Endothelial cell of umbilical vein (primary cell): ENCODE measurements around the gene NEU3. TPM values are rescaled to one million over a fixed set of nuclear protein-coding genes. Genes with fewer than 3 reads are reported as not detected.

Source experiments
- BruUV-seq: library from RNA; stranded (reverse); fragments of 400-500 nt; replicated peaks from 2 replicates; lab custom pipeline; 2021; lab: Mats Ljungman, UMichigan
- CTCF ChIA-PET: fragments of 300-600, 350-600 bp; sonication (Branson Sonifier 250); formaldehyde crosslinking; loops from one replicate; lab custom pipeline; 2021; ENCODE audit warnings: antibody characterized with exemption, inconsistent platforms; lab: Charles Lee
- POLR2A ChIA-PET: fragments of 300-600, 350-600 bp; sonication (Branson Sonifier 250); formaldehyde crosslinking; loops from one replicate; lab custom pipeline; 2021; ENCODE audit warnings: antibody characterized with exemption, inconsistent platforms; lab: Charles Lee
- DNase-seq: peaks from one replicate; pipeline ENCODE4 v3.0.0-alpha.2; 2011; ENCODE audit warnings: low read depth, low spot score
- FAIRE-seq: peaks from 2 replicates; lab custom pipeline; 2011; peaks lifted over from hg19 to GRCh38; lab: Jason Lieb, UNC
- H2AFZ ChIP-seq: 2 replicates; pipeline ENCODE4 v1.6.0; 2012; ENCODE audit warnings: low read depth, low read length, control low read depth, inconsistent platforms
- H3K27ac ChIP-seq: 2 replicates; pipeline ENCODE4 v1.5.1; 2011; ENCODE audit warnings: low read depth, mild to moderate bottlenecking, control low read depth, low read length, moderate library complexity; ENCODE audit not compliant: insufficient read depth
- H3K27me3 ChIP-seq, 2 experiments: 2 replicates each; pipeline versions ENCODE4 v1.6.0 to v1.6.1; 2011; ENCODE audit warnings: low read length in 2 of 2, mixed read lengths in 1 of 2; ENCODE audit not compliant: control insufficient read depth in 2 of 2, insufficient read depth in 2 of 2
- H3K36me3 ChIP-seq, 2 experiments: 2 replicates in 1 of 2; 3 replicates in 1 of 2; pipeline ENCODE4 v1.5.1; 2011; ENCODE audit warnings: low read length in 2 of 2, mild to moderate bottlenecking in 1 of 2, moderate library complexity in 1 of 2; ENCODE audit not compliant: control insufficient read depth in 2 of 2, insufficient read depth in 2 of 2; ENCODE audit errors: extremely low read depth in 1 of 2
- H3K4me1 ChIP-seq: 3 replicates; pipeline ENCODE4 v1.5.1; 2011; ENCODE audit warnings: mild to moderate bottlenecking, low read length; ENCODE audit not compliant: control insufficient read depth, insufficient read depth; ENCODE audit errors: extremely low read depth
- H3K4me2 ChIP-seq: 2 replicates; pipeline ENCODE4 v1.6.1; 2011; ENCODE audit warnings: low read length, control low read depth, mixed read lengths; ENCODE audit not compliant: insufficient read depth
- H3K4me3 ChIP-seq, 3 experiments: fragments of 200-600 bp in 1 of 3; sonication (generic), shearing (Covaris generic) in 1 of 3; replicated peaks in 1 of 3; 2 replicates each; pipeline ENCODE4 v1.5.1; 2011 to 2016; ENCODE audit warnings: control low read depth in 3 of 3, low read length in 3 of 3, mild to moderate bottlenecking in 2 of 3, inconsistent platforms in 1 of 3, low read depth in 1 of 3, moderate library complexity in 1 of 3; ENCODE audit not compliant: insufficient read depth in 1 of 3
- H3K79me2 ChIP-seq: 2 replicates; pipeline ENCODE4 v1.6.0; 2012; ENCODE audit warnings: low read length, inconsistent platforms; ENCODE audit not compliant: control insufficient read depth, insufficient read depth
- H3K9ac ChIP-seq: replicated peaks from 2 replicates; pipeline ENCODE3; 2011; ENCODE audit warnings: low read length, control low read depth; ENCODE audit not compliant: insufficient read depth; ENCODE audit errors: extremely low read depth
- H3K9me1 ChIP-seq: replicated peaks from 3 replicates; pipeline ENCODE4 v1.6.0; 2011; ENCODE audit warnings: mild to moderate bottlenecking, low read length; ENCODE audit not compliant: control insufficient read depth, insufficient read depth; ENCODE audit errors: extremely low read depth
- H3K9me3 ChIP-seq: replicated peaks from 2 replicates; pipeline ENCODE4 v1.5.1; 2012; ENCODE audit warnings: low read length, inconsistent platforms; ENCODE audit not compliant: control insufficient read depth, insufficient read depth
- H4K20me1 ChIP-seq: replicated peaks from 2 replicates; pipeline ENCODE3; 2011; ENCODE audit warnings: mild to moderate bottlenecking, low read length; ENCODE audit not compliant: control insufficient read depth, insufficient read depth; ENCODE audit errors: extremely low read depth
- EZH2 ChIP-seq: IDR thresholded peaks from 2 replicates; pipeline ENCODE4 v1.6.1; 2012; ENCODE audit warnings: borderline replicate concordance, low read depth, mild to moderate bottlenecking, moderate library complexity, low read length, inconsistent platforms; ENCODE audit not compliant: severe bottlenecking
- FOS ChIP-seq: IDR thresholded peaks from 2 replicates; pipeline ENCODE4 v1.6.1; 2011; ENCODE audit warnings: mild to moderate bottlenecking, low read length, moderate library complexity, borderline replicate concordance; ENCODE audit not compliant: insufficient read depth
- GATA2 ChIP-seq: IDR thresholded peaks from 2 replicates; pipeline ENCODE4 v1.7.0; 2011; ENCODE audit warnings: low read depth, mild to moderate bottlenecking, moderate library complexity, mixed read lengths, low read length; ENCODE audit not compliant: insufficient read length, insufficient read depth
- JUN ChIP-seq: IDR thresholded peaks from 2 replicates; pipeline ENCODE4 v1.6.1; 2011; ENCODE audit warnings: borderline replicate concordance, low read depth; ENCODE audit not compliant: insufficient read length, insufficient read depth
- MYC ChIP-seq: IDR thresholded peaks from one replicate; pipeline ENCODE4 v1.6.1; 2011; ENCODE audit warnings: mild to moderate bottlenecking, low read depth, low read length
- POLR2A ChIP-seq: IDR thresholded peaks from 2 replicates; pipeline ENCODE4 v1.6.1; 2012; ENCODE audit warnings: low read depth, mild to moderate bottlenecking, control low read depth, low read length
- POLR2AphosphoS5 ChIP-seq: IDR thresholded peaks from 2 replicates; pipeline ENCODE4 v1.6.1; 2012; ENCODE audit warnings: low read depth, mild to moderate bottlenecking, control low read depth, low read length, moderate library complexity; ENCODE audit not compliant: insufficient read depth
- dilution Hi-C: fragments of 300-500 bp; cut with MboI; formaldehyde crosslinking; loops from one replicate; pipeline ENCODE4 v1.15.0; 2019; ENCODE audit warnings: low sequenced_read_pairs; ENCODE audit not compliant: extremely low pct_ligation_motif_present
- intact Hi-C: fragments of 100-400 bp; cut with micrococcal nuclease; formaldehyde crosslinking; loops from one replicate; pipeline ENCODE4 v1.10.0; 2022
- polyA plus RNA-seq, 4 experiments: library from polyadenylated mRNA; depleted of rRNA in 3 of 4; stranded (reverse) in 3 of 4; unstranded in 1 of 4; fragments of >200 nt; gene quantifications; 2 replicates each; pipeline versions ENCODE4 v1.2.1 to v1.2.3, GENCODE V29; 2011 to 2012; ENCODE audit warnings: missing spikeins in 1 of 4
- total RNA-seq: library from RNA; stranded (reverse); gene quantifications from 2 replicates; pipeline ENCODE4 v1.2.3, GENCODE V29; 2021
- TF ChIP-seq, protein P1 (sequence below), 2 donors: IDR thresholded peaks; 1 replicate in 1 of 2; 2 replicates in 1 of 2; pipeline ENCODE4 v1.5.1; 2011; ENCODE audit warnings: low read length in 2 of 2, mild to moderate bottlenecking in 2 of 2, moderate library complexity in 2 of 2, control low read depth in 1 of 2, inconsistent platforms in 1 of 2, low read depth in 1 of 2; ENCODE audit not compliant: insufficient read depth in 1 of 2; ENCODE audit errors: extremely low read depth in 1 of 2
- TF ChIP-seq, protein P2 (sequence below): IDR thresholded peaks from 2 replicates; pipeline ENCODE4 v1.6.1; 2011; ENCODE audit not compliant: insufficient read depth, insufficient read length

The NEU3 gene
- total and polyA plus RNA-seq, 2 donors (not counting 3 experiments of a cell fraction or from before 2014, with no cell fraction given) = 5.9 to 7.0 TPM

DNA sequence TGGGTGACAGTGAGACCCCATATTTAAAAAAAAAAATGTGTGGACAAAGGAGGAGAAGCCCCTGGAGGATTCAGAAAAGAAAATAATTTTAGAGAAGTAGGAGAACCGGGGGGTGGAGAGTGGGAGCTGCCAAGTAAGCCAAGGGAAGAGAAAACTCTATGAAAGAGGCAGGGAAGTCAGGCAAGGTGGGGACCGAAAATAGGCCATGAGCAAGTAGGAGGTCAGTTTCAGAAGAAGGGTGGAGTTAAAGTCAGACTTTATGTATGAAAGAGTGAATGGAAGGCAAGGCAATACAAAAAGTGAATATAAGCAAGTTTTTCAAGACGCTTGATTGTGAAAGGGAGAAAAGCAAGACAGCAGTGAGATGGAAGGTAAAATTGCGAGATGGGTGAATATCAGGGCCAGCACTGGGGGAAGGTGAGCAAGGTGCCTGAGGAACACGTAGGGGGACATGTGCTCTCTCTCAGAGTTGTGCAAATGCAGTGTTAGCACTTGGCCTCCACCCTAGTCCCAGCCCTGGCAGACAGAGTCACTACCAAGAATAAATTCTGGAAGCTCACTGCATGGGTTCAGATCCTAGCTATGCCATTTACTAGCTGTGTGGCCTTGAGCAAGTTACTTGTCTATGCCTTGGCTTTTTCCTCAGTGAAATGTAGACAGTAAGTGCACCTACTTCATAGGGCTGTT is 46.5 kb upstream of the NEU3 start:
- Histone ChIP-seq H2AFZ (no peak overlapping the region), H3K9me3 (no peaks in the 10 kb centered on the region), H3K9ac (no peak overlapping the region), H3K27me3 (no peaks in the 10 kb centered on the region), H3K4me2 (no peak overlapping the region), H3K27ac (no peak overlapping the region), H3K79me2 (no peaks in the 10 kb centered on the region), H3K36me3 (peaks cover 0 to 2% of the 10 kb centered on the region in 2 experiments), H3K9me1 (no peaks in the 10 kb centered on the region), H4K20me1 (no peaks in the 10 kb centered on the region), H3K4me1 (peaks cover 17% of the 10 kb centered on the region), H3K4me3 (no peak overlapping the region)
- intact Hi-C loops (no loop called here), dilution Hi-C loops (no loop called here)
- BruUV-seq = no TSS peak
- CTCF ChIA-PET = interaction anchor here (0.9 to 2.8 kb wide), 4 partner anchors 10 to 263 kb away, joined by 4 to 11 read pairs (median 9); no protein-coding TSS in a partner anchor
- DNase-seq (no peak), FAIRE-seq (no peak)
- POLR2A ChIA-PET = no interaction called here
- TF ChIP-seq POLR2AphosphoS5 = no peak
- TF ChIP-seq FOS = no peak
- no peak for TF ChIP-seq POLR2A
- TF ChIP-seq, protein P1, sequence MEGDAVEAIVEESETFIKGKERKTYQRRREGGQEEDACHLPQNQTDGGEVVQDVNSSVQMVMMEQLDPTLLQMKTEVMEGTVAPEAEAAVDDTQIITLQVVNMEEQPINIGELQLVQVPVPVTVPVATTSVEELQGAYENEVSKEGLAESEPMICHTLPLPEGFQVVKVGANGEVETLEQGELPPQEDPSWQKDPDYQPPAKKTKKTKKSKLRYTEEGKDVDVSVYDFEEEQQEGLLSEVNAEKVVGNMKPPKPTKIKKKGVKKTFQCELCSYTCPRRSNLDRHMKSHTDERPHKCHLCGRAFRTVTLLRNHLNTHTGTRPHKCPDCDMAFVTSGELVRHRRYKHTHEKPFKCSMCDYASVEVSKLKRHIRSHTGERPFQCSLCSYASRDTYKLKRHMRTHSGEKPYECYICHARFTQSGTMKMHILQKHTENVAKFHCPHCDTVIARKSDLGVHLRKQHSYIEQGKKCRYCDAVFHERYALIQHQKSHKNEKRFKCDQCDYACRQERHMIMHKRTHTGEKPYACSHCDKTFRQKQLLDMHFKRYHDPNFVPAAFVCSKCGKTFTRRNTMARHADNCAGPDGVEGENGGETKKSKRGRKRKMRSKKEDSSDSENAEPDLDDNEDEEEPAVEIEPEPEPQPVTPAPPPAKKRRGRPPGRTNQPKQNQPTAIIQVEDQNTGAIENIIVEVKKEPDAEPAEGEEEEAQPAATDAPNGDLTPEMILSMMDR (IDR thresholded peaks at IDR 0.05; ENCODE audit: extremely low read depth in 1 of 2, insufficient read depth in 1 of 2, low read depth in 1 of 2, low read length in 2 of 2) = no peak
- no peak for TF ChIP-seq EZH2
- TF ChIP-seq GATA2 = no peak
- no peak for TF ChIP-seq JUN
- TF ChIP-seq, protein P2, sequence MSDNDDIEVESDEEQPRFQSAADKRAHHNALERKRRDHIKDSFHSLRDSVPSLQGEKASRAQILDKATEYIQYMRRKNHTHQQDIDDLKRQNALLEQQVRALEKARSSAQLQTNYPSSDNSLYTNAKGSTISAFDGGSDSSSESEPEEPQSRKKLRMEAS = no peak
- no peak for TF ChIP-seq MYC
